A673 (cell line): Measurements from ENCODE around the gene SALL1. TPM values are rescaled to one million over a fixed set of nuclear protein-coding genes. Genes with fewer than 3 reads are reported as not detected.

Source experiments
- BruUV-seq: library from RNA; stranded (reverse); fragments of 400-500 nt; replicated peaks from 2 replicates; lab custom pipeline; 2021; lab: Mats Ljungman, UMichigan
- CTCF ChIA-PET: fragments of 300-600 bp; sonication (Branson Sonifier 250); formaldehyde crosslinking; loops from one replicate; lab custom pipeline; 2022; ENCODE audit warnings: antibody characterized with exemption; lab: Charles Lee
- POLR2A ChIA-PET: fragments of 300-600 bp; sonication (Branson Sonifier 250); formaldehyde crosslinking; loops from one replicate; lab custom pipeline; 2022; ENCODE audit warnings: antibody characterized with exemption; ENCODE audit not compliant: low non-redundant PET; lab: Charles Lee
- DNase-seq: peaks from one replicate; pipeline ENCODE4 v3.0.0-alpha.2; 2015; ENCODE audit warnings: low spot score
- H3K27ac ChIP-seq: fragments of 200-600 bp; sonication (generic); 2 replicates; pipeline ENCODE4 v1.5.1; 2016; ENCODE audit warnings: mixed run types, low read depth, mild to moderate bottlenecking, mixed read lengths, antibody characterized with exemption, low read length; ENCODE audit not compliant: poor library complexity, severe bottlenecking
- H3K27me3 ChIP-seq: fragments of 200-600 bp; sonication (generic); replicated peaks from 2 replicates; pipeline ENCODE4 v1.6.1; 2017; ENCODE audit warnings: mixed run types, low read depth, mild to moderate bottlenecking, mixed read lengths, antibody characterized with exemption, low read length; ENCODE audit not compliant: insufficient read depth, poor library complexity
- H3K36me3 ChIP-seq: fragments of 200-600 bp; sonication (generic); 2 replicates; pipeline ENCODE4 v1.6.1; 2016; ENCODE audit warnings: mixed run types, mild to moderate bottlenecking, mixed read lengths, antibody characterized with exemption, low read length; ENCODE audit not compliant: insufficient read depth, poor library complexity, severe bottlenecking
- H3K4me1 ChIP-seq: fragments of 200-600 bp; sonication (generic); 2 replicates; pipeline ENCODE4 v1.6.1; 2017; ENCODE audit warnings: mixed run types, mild to moderate bottlenecking, mixed read lengths, antibody characterized with exemption, low read length; ENCODE audit not compliant: insufficient read depth, poor library complexity, severe bottlenecking
- H3K4me3 ChIP-seq: fragments of 200-600 bp; sonication (generic); 2 replicates; pipeline ENCODE4 v1.5.1; 2016; ENCODE audit warnings: low read depth, mixed run types, mild to moderate bottlenecking, mixed read lengths, low read length; ENCODE audit not compliant: poor library complexity, severe bottlenecking
- H3K9me3 ChIP-seq: fragments of 200-600 bp; sonication (generic); 2 replicates; pipeline ENCODE4 v1.6.1; 2016; ENCODE audit warnings: mixed run types, low read depth, mild to moderate bottlenecking, mixed read lengths, antibody characterized with exemption, low read length; ENCODE audit not compliant: poor library complexity, severe bottlenecking
- EZH2 ChIP-seq: fragments of 200-600 bp; sonication (generic); IDR thresholded peaks from 2 replicates; pipeline ENCODE4 v1.6.1; 2017; ENCODE audit warnings: borderline replicate concordance, low read depth, mild to moderate bottlenecking, mixed read lengths, antibody characterized with exemption, low read length; ENCODE audit not compliant: poor library complexity, severe bottlenecking
- intact Hi-C: fragments of 100-400 bp; cut with micrococcal nuclease; formaldehyde crosslinking; loops from one replicate; pipeline ENCODE4 v1.10.0; 2022; ENCODE audit not compliant: unreplicated experiment
- total RNA-seq: library from RNA; stranded (reverse); gene quantifications from 2 replicates; pipeline ENCODE4 v1.2.3, GENCODE V29; 2021
- TF ChIP-seq, protein P1 (sequence below): fragments of 300-800, 200-600 bp; sonication (generic); conservative IDR thresholded peaks from 2 replicates; pipeline ENCODE4 v1.5.1; 2017; ENCODE audit warnings: low read depth, mild to moderate bottlenecking, antibody characterized with exemption, low read length, moderate library complexity, mixed read lengths

SALL1 gene
- total RNA-seq, 1 experiment from 2014 or later = 24.8 TPM

GRCh38 chr16:51149251-51149661, 1.8 kb downstream of the SALL1 start:
- no peak for TF ChIP-seq EZH2
- TF ChIP-seq, protein P1, sequence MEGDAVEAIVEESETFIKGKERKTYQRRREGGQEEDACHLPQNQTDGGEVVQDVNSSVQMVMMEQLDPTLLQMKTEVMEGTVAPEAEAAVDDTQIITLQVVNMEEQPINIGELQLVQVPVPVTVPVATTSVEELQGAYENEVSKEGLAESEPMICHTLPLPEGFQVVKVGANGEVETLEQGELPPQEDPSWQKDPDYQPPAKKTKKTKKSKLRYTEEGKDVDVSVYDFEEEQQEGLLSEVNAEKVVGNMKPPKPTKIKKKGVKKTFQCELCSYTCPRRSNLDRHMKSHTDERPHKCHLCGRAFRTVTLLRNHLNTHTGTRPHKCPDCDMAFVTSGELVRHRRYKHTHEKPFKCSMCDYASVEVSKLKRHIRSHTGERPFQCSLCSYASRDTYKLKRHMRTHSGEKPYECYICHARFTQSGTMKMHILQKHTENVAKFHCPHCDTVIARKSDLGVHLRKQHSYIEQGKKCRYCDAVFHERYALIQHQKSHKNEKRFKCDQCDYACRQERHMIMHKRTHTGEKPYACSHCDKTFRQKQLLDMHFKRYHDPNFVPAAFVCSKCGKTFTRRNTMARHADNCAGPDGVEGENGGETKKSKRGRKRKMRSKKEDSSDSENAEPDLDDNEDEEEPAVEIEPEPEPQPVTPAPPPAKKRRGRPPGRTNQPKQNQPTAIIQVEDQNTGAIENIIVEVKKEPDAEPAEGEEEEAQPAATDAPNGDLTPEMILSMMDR = no peak
- no peaks in the 10 kb centered on the region for H3K36me3 ChIP-seq
- peak overlapping the region; percentile 70 for H3K4me3 ChIP-seq
- H3K27me3 ChIP-seq = peaks cover 24% of the 10 kb centered on the region
- H3K9me3 ChIP-seq = no peaks in the 10 kb centered on the region
- peaks cover 28% of the 10 kb centered on the region for H3K4me1 ChIP-seq
- ChIA-PET CTCF (no interaction called here), POLR2A (interaction anchor here (0.8 kb wide), 1 partner anchor 41 kb away, joined by 3 read pairs; no protein-coding TSS in a partner anchor)
- intact Hi-C loops = loop anchor here (5.0 to 10.0 kb wide), 2 partner anchors 406 to 833 kb away; no protein-coding TSS in a partner anchor
- no peak for DNase-seq
- no TSS peak for BruUV-seq
- H3K27ac ChIP-seq = peak overlapping the region; percentile 94

DNA sequence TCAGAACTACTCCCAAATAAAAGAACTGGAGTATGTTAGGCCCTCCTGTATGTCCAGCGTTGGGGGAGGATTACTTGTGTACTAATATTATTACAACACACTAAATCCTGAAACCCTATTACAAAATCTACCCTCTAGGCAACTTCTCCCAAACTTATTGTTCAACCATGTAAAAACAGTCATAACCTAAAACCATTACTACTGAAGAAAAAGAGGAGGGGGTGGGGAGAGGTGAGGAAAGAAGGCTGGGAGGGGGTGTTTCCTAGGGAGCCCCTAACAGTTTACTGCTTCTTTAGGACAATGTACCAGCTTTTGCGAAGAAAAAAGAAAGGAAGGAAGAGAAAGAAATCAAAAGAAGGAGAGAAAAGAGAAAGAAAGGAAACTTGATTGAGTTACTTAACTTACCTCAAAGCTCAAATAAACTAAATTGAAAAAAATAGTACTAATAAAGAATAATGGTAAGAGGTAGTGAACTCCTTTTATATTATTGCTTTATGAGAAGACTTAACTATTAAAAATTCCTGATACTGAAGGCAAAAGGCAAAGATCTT, 2.3 kb downstream of the SALL1 start:
- Histone ChIP-seq H3K36me3 (no peaks in the 10 kb centered on the region), H3K27me3 (peaks cover 24% of the 10 kb centered on the region), H3K27ac (peak overlapping the region; percentile 94), H3K4me3 (peak overlapping the region; percentile 70), H3K9me3 (no peaks in the 10 kb centered on the region), H3K4me1 (peaks cover 33% of the 10 kb centered on the region)
- CTCF ChIA-PET = no interaction called here
- DNase-seq = no peak
- intact Hi-C loops = loop anchor here (5.0 to 10.0 kb wide), 2 partner anchors 406 to 834 kb away; no protein-coding TSS in a partner anchor
- TF ChIP-seq, protein P1 = no peak
- no peak for TF ChIP-seq EZH2
- BruUV-seq = no TSS peak
- POLR2A ChIA-PET = interaction anchor here (0.8 kb wide), 1 partner anchor 42 kb away, joined by 3 read pairs; no protein-coding TSS in a partner anchor

- POLR2A ChIA-PET = no interaction called here
- no peak for TF ChIP-seq EZH2
- TF ChIP-seq, protein P1 = no peak
- intact Hi-C loops = loop anchor here (5.0 to 10.0 kb wide), 2 partner anchors 407 to 834 kb away; no protein-coding TSS in a partner anchor
- CTCF ChIA-PET = no interaction called here
- no peak for DNase-seq
- no peaks in the 10 kb centered on the region for H3K9me3 ChIP-seq
- H3K4me3 ChIP-seq = peak overlapping the region; percentile 70
- peaks cover 40% of the 10 kb centered on the region for H3K4me1 ChIP-seq
- peak overlapping the region; percentile 94 for H3K27ac ChIP-seq
- H3K27me3 ChIP-seq = peaks cover 24% of the 10 kb centered on the region
- no TSS peak for BruUV-seq
- H3K36me3 ChIP-seq = no peaks in the 10 kb centered on the region
These were observed 3.0 kb downstream of the SALL1 start for GRCh38 chr16:51147776-51148677.
